ENCODE measurements around the gene OCSTAMP. TPM values are rescaled to one million over a fixed set of nuclear protein-coding genes. Genes with fewer than 3 reads are reported as not detected.
A peak's percentile ranks its signal among the peaks of the same experiment; 100 is the strongest.

OCSTAMP gene
- total and polyA plus RNA-seq, 2 donors (not counting 3 experiments of a cell fraction or from before 2014, with no cell fraction given) = not detected

- H3K4me3 ChIP-seq (replicated peaks in 1 of 3; ENCODE audit: insufficient read depth in 1 of 3, low read depth in 1 of 3, low read length in 3 of 3) = no peak overlapping the region
- CTCF ChIA-PET = interaction anchor here (0.9 to 1.5 kb wide), 3 partner anchors 13 to 135 kb away, joined by 3 to 11 read pairs (median 5); no protein-coding TSS in a partner anchor
- BruUV-seq (replicated peaks) = no TSS peak
- DNase-seq (ENCODE audit: low read depth, low spot score) (no peak), FAIRE-seq (no peak)
- no peak for TF ChIP-seq GATA2 (IDR thresholded peaks at IDR 0.05; ENCODE audit: insufficient read depth, insufficient read length, low read depth, low read length)
- no peak overlapping the region for H3K9ac ChIP-seq (replicated peaks; ENCODE audit: extremely low read depth, insufficient read depth, low read length)
- H3K4me1 ChIP-seq (ENCODE audit: control insufficient read depth, extremely low read depth, insufficient read depth, low read length) = peaks cover 11% of the 10 kb centered on the region
- no peaks in the 10 kb centered on the region for H3K9me1 ChIP-seq (replicated peaks; ENCODE audit: control insufficient read depth, extremely low read depth, insufficient read depth, low read length)
- POLR2A ChIA-PET = interaction anchor here (1.7 kb wide), 1 partner anchor 9 kb away, joined by 8 read pairs; no protein-coding TSS in a partner anchor
- no peak overlapping the region for H3K4me2 ChIP-seq (ENCODE audit: insufficient read depth, low read length)
- no peak overlapping the region for H2AFZ ChIP-seq (ENCODE audit: low read depth, low read length)
- intact Hi-C loops (cut with micrococcal nuclease) (no loop called here), dilution Hi-C loops (cut with MboI; ENCODE audit: extremely low pct_ligation_motif_present, low sequenced_read_pairs) (no loop called here)
- H3K27ac ChIP-seq (ENCODE audit: insufficient read depth, low read depth, low read length) = no peak overlapping the region
- no peaks in the 10 kb centered on the region for H3K79me2 ChIP-seq (ENCODE audit: control insufficient read depth, insufficient read depth, low read length)
- no peaks in the 10 kb centered on the region for H4K20me1 ChIP-seq (replicated peaks; ENCODE audit: control insufficient read depth, extremely low read depth, insufficient read depth, low read length)
- no peaks in the 10 kb centered on the region for H3K9me3 ChIP-seq (replicated peaks; ENCODE audit: control insufficient read depth, insufficient read depth, low read length)
- no peaks in the 10 kb centered on the region for H3K27me3 ChIP-seq (ENCODE audit: control insufficient read depth in 2 of 2, insufficient read depth in 2 of 2, low read length in 2 of 2)
- no peaks in the 10 kb centered on the region for H3K36me3 ChIP-seq (ENCODE audit: control insufficient read depth in 2 of 2, extremely low read depth in 1 of 2, insufficient read depth in 2 of 2, low read length in 2 of 2)
These were observed 9.4 kb upstream of the OCSTAMP start for GRCh38 chr20:46559685-46560440.

GRCh38 chr20:46559001-46559400 lies 8.5 kb upstream of the OCSTAMP start:
- Histone ChIP-seq H3K27ac (ENCODE audit: insufficient read depth, low read depth, low read length) (peak overlapping the region; percentile 21), H3K9me1 (replicated peaks; ENCODE audit: control insufficient read depth, extremely low read depth, insufficient read depth, low read length) (no peaks in the 10 kb centered on the region), H3K4me1 (ENCODE audit: control insufficient read depth, extremely low read depth, insufficient read depth, low read length) (peaks cover 11% of the 10 kb centered on the region), H3K79me2 (ENCODE audit: control insufficient read depth, insufficient read depth, low read length) (no peaks in the 10 kb centered on the region), H3K9ac (replicated peaks; ENCODE audit: extremely low read depth, insufficient read depth, low read length) (no peak overlapping the region), H3K36me3 (ENCODE audit: control insufficient read depth in 2 of 2, extremely low read depth in 1 of 2, insufficient read depth in 2 of 2, low read length in 2 of 2) (no peaks in the 10 kb centered on the region), H2AFZ (ENCODE audit: low read depth, low read length) (peak overlapping the region; percentile 55), H3K9me3 (replicated peaks; ENCODE audit: control insufficient read depth, insufficient read depth, low read length) (no peaks in the 10 kb centered on the region), H3K4me3 (replicated peaks in 1 of 3; ENCODE audit: insufficient read depth in 1 of 3, low read depth in 1 of 3, low read length in 3 of 3) (no peak overlapping the region), H3K27me3 (ENCODE audit: control insufficient read depth in 2 of 2, insufficient read depth in 2 of 2, low read length in 2 of 2) (no peaks in the 10 kb centered on the region), H4K20me1 (replicated peaks; ENCODE audit: control insufficient read depth, extremely low read depth, insufficient read depth, low read length) (no peaks in the 10 kb centered on the region), H3K4me2 (ENCODE audit: insufficient read depth, low read length) (no peak overlapping the region)
- intact Hi-C loops (cut with micrococcal nuclease) = no loop called here
- TF ChIP-seq JUN (IDR thresholded peaks at IDR 0.05; ENCODE audit: borderline replicate concordance, insufficient read depth, insufficient read length, low read depth) (no peak), MYC (IDR thresholded peaks at IDR 0.05; ENCODE audit: low read depth, low read length) (no peak), CTCF (IDR thresholded peaks at IDR 0.05; ENCODE audit: extremely low read depth in 1 of 2, insufficient read depth in 1 of 2, low read depth in 1 of 2, low read length in 2 of 2) (no peak), EZH2 (IDR thresholded peaks at IDR 0.05; ENCODE audit: borderline replicate concordance, low read depth, low read length, severe bottlenecking) (no peak), FOS (IDR thresholded peaks at IDR 0.05; ENCODE audit: borderline replicate concordance, insufficient read depth, low read length) (no peak), GATA2 (IDR thresholded peaks at IDR 0.05; ENCODE audit: insufficient read depth, insufficient read length, low read depth, low read length) (no peak), POLR2AphosphoS5 (IDR thresholded peaks at IDR 0.05; ENCODE audit: insufficient read depth, low read depth, low read length) (no peak), MAX (IDR thresholded peaks at IDR 0.05; ENCODE audit: insufficient read depth, insufficient read length) (no peak), POLR2A (IDR thresholded peaks at IDR 0.05; ENCODE audit: low read depth, low read length) (no peak)
- no TSS peak for BruUV-seq (replicated peaks)
- dilution Hi-C loops (cut with MboI; ENCODE audit: extremely low pct_ligation_motif_present, low sequenced_read_pairs) = no loop called here
- FAIRE-seq (no peak), DNase-seq (ENCODE audit: low read depth, low spot score) (no peak)
- ChIA-PET CTCF (interaction anchor here (0.9 to 2.3 kb wide), 7 partner anchors 9 to 136 kb away, joined by 3 to 11 read pairs (median 5); partner anchors contain the start of gene TP53RK), POLR2A (interaction anchor here (0.9 to 1.7 kb wide), 3 partner anchors 10 to 130 kb away, joined by 3 to 8 read pairs (median 4); partner anchors contain the start of gene TP53RK)

Measured in endothelial cell of umbilical vein (primary cell).